Smooth muscle cell (in vitro differentiated cells): Measurements from ENCODE around the gene RASGRP3. TPM values are rescaled to one million over a fixed set of nuclear protein-coding genes. Genes with fewer than 3 reads are reported as not detected.
A peak's percentile ranks its signal among the peaks of the same experiment; 100 is the strongest.

Experiments
- DNase-seq: peaks from one replicate; lab custom pipeline; 2025; ENCODE audit not compliant: unreplicated experiment; lab: John Stamatoyannopoulos, UW
- H2AFZ ChIP-seq: fragments of 200-600 bp; sonication (generic); 2 replicates; pipeline ENCODE4 v1.6.0; 2016; ENCODE audit warnings: antibody characterized with exemption, low read depth, mild to moderate bottlenecking
- H3F3A ChIP-seq: fragments of 200-600 bp; sonication (generic); 2 replicates; pipeline ENCODE4 v1.6.0; 2017; ENCODE audit warnings: antibody characterized with exemption, low read depth
- H3K27ac ChIP-seq: fragments of 200-600 bp; sonication (generic); 2 replicates; pipeline ENCODE4 v1.5.1; 2016; ENCODE audit warnings: low read depth, mild to moderate bottlenecking
- H3K27me3 ChIP-seq: fragments of 200-600 bp; sonication (generic); 2 replicates; pipeline ENCODE4 v1.6.1; 2016; ENCODE audit warnings: low read depth, mild to moderate bottlenecking
- H3K36me3 ChIP-seq: fragments of 200-600 bp; sonication (generic); 2 replicates; pipeline ENCODE4 v1.5.1; 2016; ENCODE audit warnings: low read depth
- H3K4me1 ChIP-seq: fragments of 200-600 bp; sonication (generic); 2 replicates; pipeline ENCODE4 v1.5.1; 2016; ENCODE audit warnings: low read depth
- H3K4me2 ChIP-seq: fragments of 200-600 bp; sonication (generic); 2 replicates; pipeline ENCODE4 v1.6.0; 2016; ENCODE audit warnings: mild to moderate bottlenecking
- H3K4me3 ChIP-seq: fragments of 200-600 bp; sonication (generic); 2 replicates; pipeline ENCODE4 v1.5.1; 2016; ENCODE audit warnings: mild to moderate bottlenecking
- H3K79me2 ChIP-seq: fragments of 200-600 bp; sonication (generic); 2 replicates; pipeline ENCODE4 v1.6.0; 2016; ENCODE audit warnings: low read depth, mild to moderate bottlenecking
- H3K9ac ChIP-seq: fragments of 200-600 bp; sonication (generic); 2 replicates; pipeline ENCODE4 v1.6.0; 2016; ENCODE audit warnings: low read depth
- H3K9me3 ChIP-seq: fragments of 200-600 bp; sonication (generic); replicated peaks from 2 replicates; pipeline ENCODE4 v1.5.1; 2016; ENCODE audit warnings: low read depth
- H4K20me1 ChIP-seq: fragments of 200-600 bp; sonication (generic); 2 replicates; pipeline ENCODE4 v1.6.0; 2016; ENCODE audit warnings: low read depth
- WGBS: methylation state at CpG from one replicate; pipeline ENCODE4 v1.1.7; 2016; ENCODE audit warnings: low lambda C conversion rate; 5-methylcytosine and 5-hydroxymethylcytosine counted together
- polyA plus RNA-seq: library from polyadenylated mRNA; unstranded; fragments of >200 nt; fragmentation: Nextera tagmentation; extraction: Ambion mirVana; gene quantifications from 2 replicates; pipeline ENCODE4 v1.2.1, GENCODE V29; 2016
- total RNA-seq: library from RNA; depleted of rRNA; stranded (reverse); fragments of >200 nt; gene quantifications from 2 replicates; pipeline ENCODE4 v1.2.3, GENCODE V29; 2014
- TF ChIP-seq, protein P1 (sequence below): fragments of 200-600 bp; sonication (generic); IDR thresholded peaks from 2 replicates; pipeline ENCODE4 v1.5.1; 2017; ENCODE audit warnings: borderline replicate concordance, mild to moderate bottlenecking, antibody characterized with exemption; ENCODE audit not compliant: insufficient read depth, poor library complexity, severe bottlenecking

RASGRP3 gene
- total and polyA plus RNA-seq, 2 experiments from 2014 or later, result 0.10 to 0.31 TPM

GRCh38 chr2:33505966-33506365 is 29.5 kb downstream of the RASGRP3 start:
- no peaks in the 10 kb centered on the region for H3K9me3 ChIP-seq
- TF ChIP-seq, protein P1, sequence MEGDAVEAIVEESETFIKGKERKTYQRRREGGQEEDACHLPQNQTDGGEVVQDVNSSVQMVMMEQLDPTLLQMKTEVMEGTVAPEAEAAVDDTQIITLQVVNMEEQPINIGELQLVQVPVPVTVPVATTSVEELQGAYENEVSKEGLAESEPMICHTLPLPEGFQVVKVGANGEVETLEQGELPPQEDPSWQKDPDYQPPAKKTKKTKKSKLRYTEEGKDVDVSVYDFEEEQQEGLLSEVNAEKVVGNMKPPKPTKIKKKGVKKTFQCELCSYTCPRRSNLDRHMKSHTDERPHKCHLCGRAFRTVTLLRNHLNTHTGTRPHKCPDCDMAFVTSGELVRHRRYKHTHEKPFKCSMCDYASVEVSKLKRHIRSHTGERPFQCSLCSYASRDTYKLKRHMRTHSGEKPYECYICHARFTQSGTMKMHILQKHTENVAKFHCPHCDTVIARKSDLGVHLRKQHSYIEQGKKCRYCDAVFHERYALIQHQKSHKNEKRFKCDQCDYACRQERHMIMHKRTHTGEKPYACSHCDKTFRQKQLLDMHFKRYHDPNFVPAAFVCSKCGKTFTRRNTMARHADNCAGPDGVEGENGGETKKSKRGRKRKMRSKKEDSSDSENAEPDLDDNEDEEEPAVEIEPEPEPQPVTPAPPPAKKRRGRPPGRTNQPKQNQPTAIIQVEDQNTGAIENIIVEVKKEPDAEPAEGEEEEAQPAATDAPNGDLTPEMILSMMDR, result no peak
- no peak overlapping the region for H3K9ac ChIP-seq
- no peak overlapping the region for H3K4me2 ChIP-seq
- no peaks in the 10 kb centered on the region for H3K27me3 ChIP-seq
- H4K20me1 ChIP-seq, result no peaks in the 10 kb centered on the region
- no peaks in the 10 kb centered on the region for H3F3A ChIP-seq
- no peak overlapping the region for H3K4me3 ChIP-seq
- H3K36me3 ChIP-seq, result no peaks in the 10 kb centered on the region
- no peak overlapping the region for H2AFZ ChIP-seq
- no peak overlapping the region for H3K27ac ChIP-seq
- H3K4me1 ChIP-seq, result peaks cover 4% of the 10 kb centered on the region
- H3K79me2 ChIP-seq, result no peaks in the 10 kb centered on the region
- no peak for DNase-seq
- WGBS, result 81% methylated on average over 1 of the region's 1 CpG

DNA sequence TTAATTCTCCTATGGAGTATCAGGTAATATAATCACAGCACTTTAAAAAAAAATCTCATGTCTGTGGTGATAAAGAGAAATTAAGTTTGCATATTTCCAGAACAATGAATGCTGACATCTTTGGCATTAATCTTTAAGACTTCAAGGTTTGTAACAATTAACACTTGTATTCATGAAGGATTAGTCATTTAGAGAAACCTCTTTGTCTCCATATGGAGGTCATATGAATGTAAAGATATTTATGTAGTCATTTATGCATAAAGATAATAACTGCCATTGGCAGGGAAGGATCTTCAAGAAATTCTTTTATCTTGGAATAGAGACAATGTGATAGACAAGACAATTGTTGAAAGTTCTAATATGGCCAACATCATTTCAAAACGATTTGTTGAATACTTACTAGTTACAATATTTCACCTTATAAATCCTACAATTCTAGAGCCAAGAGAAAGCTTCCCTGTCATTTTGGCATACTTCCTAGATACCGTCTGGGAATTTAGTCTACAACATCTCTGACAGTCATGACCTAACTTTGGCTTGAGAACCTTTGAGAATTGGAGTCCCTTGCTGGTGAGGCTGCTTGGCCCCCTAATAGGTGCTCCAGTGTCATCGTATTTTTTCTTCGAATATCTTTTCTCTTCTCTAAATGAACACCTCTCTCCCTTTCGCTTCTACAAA is 33.6 kb downstream of the RASGRP3 start:
- Histone ChIP-seq H3K9me3 (no peaks in the 10 kb centered on the region), H3K4me2 (no peak overlapping the region), H3K4me3 (no peak overlapping the region), H3F3A (no peaks in the 10 kb centered on the region), H3K4me1 (no peaks in the 10 kb centered on the region), H3K27ac (no peak overlapping the region), H3K36me3 (no peaks in the 10 kb centered on the region), H3K9ac (no peak overlapping the region), H3K79me2 (no peaks in the 10 kb centered on the region), H2AFZ (no peak overlapping the region), H4K20me1 (no peaks in the 10 kb centered on the region), H3K27me3 (no peaks in the 10 kb centered on the region)
- WGBS, result 93% methylated on average over 5 of the region's 5 CpGs
- TF ChIP-seq, protein P1, result no peak
- DNase-seq, result no peak

DNA sequence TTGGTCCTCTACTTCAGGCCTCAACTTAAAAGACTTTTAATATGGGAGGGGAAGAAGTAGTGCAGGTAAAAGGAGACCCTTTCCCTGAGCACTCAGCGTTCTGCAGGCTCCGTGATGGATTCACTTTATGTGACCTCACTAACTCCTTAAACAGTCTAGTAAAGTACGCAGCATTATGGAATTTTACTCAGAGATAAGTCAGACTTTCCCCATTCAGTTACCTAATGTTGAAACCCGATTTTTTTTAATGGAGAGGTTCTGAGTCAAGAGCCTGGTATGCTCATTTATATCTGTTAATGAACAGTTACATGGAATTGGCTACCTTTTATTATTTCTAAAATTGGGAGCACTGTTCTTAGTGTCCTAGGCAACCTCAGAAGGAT is 34.1 kb downstream of the RASGRP3 start:
- no peak for DNase-seq
- no peak overlapping the region for H3K4me2 ChIP-seq
- H3F3A ChIP-seq, result no peaks in the 10 kb centered on the region
- no peaks in the 10 kb centered on the region for H3K79me2 ChIP-seq
- no peak overlapping the region for H3K9ac ChIP-seq
- TF ChIP-seq, protein P1, result no peak
- H3K9me3 ChIP-seq, result no peaks in the 10 kb centered on the region
- peak overlapping the region; percentile 41 for H3K27ac ChIP-seq
- no peak overlapping the region for H3K4me3 ChIP-seq
- no peaks in the 10 kb centered on the region for H4K20me1 ChIP-seq
- H2AFZ ChIP-seq, result no peak overlapping the region
- no peaks in the 10 kb centered on the region for H3K4me1 ChIP-seq
- H3K27me3 ChIP-seq, result no peaks in the 10 kb centered on the region
- 63% methylated on average over 4 of the region's 4 CpGs for WGBS
- no peaks in the 10 kb centered on the region for H3K36me3 ChIP-seq

DNA sequence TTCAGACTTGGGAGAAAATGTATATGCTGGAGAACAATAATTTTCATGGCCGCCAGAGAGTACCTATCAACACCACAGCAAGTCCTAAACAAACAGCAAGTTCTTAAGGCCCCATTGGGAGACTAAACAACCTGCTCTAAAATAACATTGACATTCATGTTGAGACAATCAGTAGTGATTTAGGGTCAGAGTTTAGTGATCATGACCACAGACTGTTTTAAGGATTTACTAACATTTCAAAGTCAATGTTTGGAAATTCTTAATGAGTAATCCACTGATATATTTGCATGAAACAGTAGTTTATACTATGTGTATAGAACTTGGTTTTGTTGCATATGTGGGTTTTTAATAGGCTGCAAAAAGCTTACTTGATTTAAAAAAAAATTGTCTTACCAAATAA is 34.7 kb downstream of the RASGRP3 start:
- no peak overlapping the region for H3K4me2 ChIP-seq
- peak overlapping the region; percentile 41 for H3K27ac ChIP-seq
- H3F3A ChIP-seq, result no peaks in the 10 kb centered on the region
- no peak overlapping the region for H3K4me3 ChIP-seq
- TF ChIP-seq, protein P1, result no peak
- no peaks in the 10 kb centered on the region for H3K4me1 ChIP-seq
- no peaks in the 10 kb centered on the region for H3K79me2 ChIP-seq
- 93% methylated on average over 1 of the region's 1 CpG for WGBS
- no peaks in the 10 kb centered on the region for H3K36me3 ChIP-seq
- H2AFZ ChIP-seq, result no peak overlapping the region
- H3K9ac ChIP-seq, result no peak overlapping the region
- no peaks in the 10 kb centered on the region for H4K20me1 ChIP-seq
- DNase-seq, result no peak
- H3K9me3 ChIP-seq, result no peaks in the 10 kb centered on the region
- H3K27me3 ChIP-seq, result no peaks in the 10 kb centered on the region
